Testis (tissue), 2 donors: ENCODE measurements around the gene SRL.
A peak's percentile ranks its signal among the peaks of the same experiment; 100 is the strongest.

Experiments used
- POLR2A ChIP-seq: fragments of 450-650 bp; IDR thresholded peaks from one replicate; pipeline ENCODE4 v1.6.1; 2017; ENCODE audit warnings: antibody characterized with exemption, mild to moderate bottlenecking, moderate library complexity
- TF ChIP-seq, protein P1 (sequence below), 3 experiments: fragments of 450-650 bp in 2 of 3; fragments of 200-600 bp in 1 of 3; sonication (generic) in 1 of 3; IDR thresholded peaks; one replicate each; pipeline ENCODE4 v1.5.1; 2016 to 2019; ENCODE audit warnings: antibody characterized with exemption in 3 of 3, mild to moderate bottlenecking in 2 of 3, moderate library complexity in 1 of 3

DNA sequence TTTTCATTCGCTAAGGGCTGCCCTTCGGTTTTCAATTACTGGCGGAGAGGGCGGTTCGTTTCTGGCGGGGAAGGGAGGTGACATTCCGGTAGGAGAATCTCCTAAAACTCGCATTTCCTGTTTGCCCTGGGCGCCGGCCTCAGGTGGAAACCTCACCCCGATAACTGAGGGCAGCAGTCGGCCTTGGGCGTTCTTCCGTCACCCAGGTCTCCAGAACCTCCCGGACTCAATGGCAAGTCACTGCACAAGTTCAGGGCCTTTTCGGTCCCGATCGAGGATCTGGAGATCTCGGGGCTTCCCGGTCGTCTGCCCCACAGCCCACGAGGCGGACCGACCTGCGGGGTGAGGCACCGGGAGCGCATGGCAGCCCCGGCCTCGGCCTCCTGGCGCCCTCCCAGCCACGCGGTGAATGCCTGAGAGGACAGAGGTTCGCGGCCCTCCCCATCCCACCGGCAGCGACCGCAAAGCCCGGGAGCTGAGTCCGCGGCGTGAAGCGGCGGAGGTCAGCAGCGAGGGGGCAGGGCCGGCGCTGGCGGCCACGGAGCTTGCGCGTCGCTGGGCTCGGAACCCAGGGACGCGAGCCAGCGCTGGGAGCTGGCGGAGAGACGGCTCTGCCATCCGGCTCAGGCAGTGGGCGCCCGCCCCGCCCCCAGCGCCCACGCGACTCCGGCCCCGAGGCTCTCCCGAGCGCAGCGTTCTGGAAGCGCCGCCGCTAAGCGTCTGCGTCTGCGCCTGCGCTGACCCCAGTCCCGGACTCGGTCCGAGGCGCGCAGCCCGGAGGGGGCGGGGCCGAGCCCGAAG, 58.4 kb downstream of the SRL start:
- TF ChIP-seq, protein P1, sequence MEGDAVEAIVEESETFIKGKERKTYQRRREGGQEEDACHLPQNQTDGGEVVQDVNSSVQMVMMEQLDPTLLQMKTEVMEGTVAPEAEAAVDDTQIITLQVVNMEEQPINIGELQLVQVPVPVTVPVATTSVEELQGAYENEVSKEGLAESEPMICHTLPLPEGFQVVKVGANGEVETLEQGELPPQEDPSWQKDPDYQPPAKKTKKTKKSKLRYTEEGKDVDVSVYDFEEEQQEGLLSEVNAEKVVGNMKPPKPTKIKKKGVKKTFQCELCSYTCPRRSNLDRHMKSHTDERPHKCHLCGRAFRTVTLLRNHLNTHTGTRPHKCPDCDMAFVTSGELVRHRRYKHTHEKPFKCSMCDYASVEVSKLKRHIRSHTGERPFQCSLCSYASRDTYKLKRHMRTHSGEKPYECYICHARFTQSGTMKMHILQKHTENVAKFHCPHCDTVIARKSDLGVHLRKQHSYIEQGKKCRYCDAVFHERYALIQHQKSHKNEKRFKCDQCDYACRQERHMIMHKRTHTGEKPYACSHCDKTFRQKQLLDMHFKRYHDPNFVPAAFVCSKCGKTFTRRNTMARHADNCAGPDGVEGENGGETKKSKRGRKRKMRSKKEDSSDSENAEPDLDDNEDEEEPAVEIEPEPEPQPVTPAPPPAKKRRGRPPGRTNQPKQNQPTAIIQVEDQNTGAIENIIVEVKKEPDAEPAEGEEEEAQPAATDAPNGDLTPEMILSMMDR (IDR thresholded peaks at IDR 0.05): peak in 2 of 3 experiments; percentile 7 to 21
- peak; percentile 61 for TF ChIP-seq POLR2A
